ENCODE measurements around the gene PDXP.

Gene PDXP

GRCh38 chr22:37628830-37629229 is 29.7 kb upstream of the PDXP start:
- DNase-seq (ENCODE audit: low spot score) = no peak

DNA sequence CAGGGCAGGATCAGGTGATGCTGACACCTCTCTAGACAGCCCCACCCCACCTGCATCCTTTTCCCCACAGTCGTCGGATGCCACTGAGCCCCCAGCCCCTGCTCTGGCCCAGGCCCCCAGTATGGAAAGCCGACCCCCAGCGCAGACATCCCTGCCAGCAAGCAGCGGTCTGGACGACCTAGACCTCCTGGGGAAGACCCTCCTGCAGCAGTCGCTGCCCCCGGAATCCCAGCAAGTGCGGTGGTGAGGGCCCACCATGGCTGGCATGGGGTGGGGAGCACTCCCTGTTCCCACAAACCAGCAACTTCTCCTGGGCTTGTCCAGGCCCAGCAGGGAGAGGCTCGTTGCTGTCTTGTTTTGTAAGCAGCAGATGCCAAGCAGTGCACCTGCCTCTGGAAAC is 28.6 kb upstream of the PDXP start:
- no peak for DNase-seq (ENCODE audit: low spot score)

- DNase-seq (ENCODE audit: low spot score) = no peak
Observed at GRCh38 chr22:37630839-37631435, 27.6 kb upstream of the PDXP start.

DNA sequence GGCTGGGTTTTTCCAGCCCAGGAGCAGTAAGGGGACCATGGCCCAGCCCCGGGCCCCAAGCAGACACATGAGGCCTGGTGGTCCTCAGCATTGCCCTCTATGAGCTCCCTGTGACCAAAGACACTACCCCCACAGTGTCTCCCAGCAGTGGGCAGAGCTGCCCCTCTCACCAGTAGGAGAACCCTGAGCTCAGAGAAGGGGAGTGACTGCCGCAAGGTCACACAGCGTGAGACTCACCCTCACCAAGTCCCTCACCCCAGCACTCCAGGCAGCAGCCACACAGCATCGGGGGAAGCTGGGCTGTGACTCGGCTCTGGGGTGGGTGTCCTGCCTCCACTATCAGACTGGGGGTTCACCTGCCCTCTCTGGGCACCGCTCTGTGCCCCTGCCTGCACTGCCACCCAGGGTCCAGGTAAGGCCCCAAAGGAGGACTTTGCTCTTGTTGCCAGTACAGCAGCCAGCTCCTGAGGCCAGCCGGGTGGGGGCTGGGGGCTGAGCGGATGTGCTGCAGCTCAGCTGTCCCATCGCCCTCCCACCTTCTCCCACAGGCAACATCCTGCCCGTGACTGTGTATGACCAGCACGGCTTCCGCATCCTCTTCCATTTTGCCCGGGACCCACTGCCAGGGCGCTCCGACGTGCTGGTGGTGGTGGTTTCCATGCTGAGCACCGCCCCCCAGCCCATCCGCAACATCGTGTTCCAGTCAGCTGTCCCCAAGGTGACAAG is 26.9 kb upstream of the PDXP start:
- DNase-seq (ENCODE audit: low spot score) = no peak

DNA sequence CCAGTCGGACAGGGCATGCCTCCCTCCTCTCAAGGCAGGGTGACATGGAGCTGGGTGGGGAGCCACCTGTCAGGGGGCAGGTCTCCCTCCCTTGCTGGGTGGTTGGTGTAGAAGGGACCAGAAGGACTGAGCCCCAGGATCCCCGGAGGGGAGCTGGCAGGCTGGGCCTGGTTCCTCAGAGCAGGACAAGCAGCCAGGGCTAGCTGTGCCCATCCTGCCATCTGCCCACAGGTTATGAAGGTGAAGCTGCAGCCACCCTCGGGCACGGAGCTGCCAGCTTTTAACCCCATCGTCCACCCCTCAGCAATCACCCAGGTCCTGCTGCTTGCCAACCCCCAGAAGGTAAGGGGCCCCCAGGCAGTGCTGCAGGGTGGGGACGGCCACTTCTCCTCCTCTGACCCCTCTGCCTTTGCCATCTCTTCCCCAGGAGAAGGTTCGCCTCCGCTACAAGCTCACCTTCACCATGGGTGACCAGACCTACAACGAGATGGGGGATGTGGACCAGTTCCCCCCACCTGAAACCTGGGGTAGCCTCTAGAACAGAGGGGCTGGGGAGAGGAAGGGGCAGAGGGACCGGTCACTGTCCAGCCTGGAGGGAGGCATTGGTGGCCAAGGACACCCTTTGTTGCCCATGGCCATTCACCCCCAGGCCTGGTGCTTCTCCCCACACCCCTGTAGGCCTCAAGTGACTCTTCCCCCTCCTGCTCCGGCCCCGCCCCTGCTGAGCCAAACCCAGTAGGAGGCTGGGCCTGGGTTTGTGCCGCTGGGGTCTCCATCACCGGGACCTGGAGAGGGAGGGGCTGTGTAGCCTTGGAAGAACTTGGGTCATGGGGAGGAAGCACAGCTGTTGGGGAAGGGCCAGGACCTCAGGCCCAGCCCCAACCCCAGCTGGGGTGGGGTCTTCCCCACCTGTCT is 26.1 kb upstream of the PDXP start:
- no peak for DNase-seq (ENCODE audit: low spot score)

- DNase-seq (ENCODE audit: low spot score) = no peak
Observed at GRCh38 chr22:37633089-37633624, 25.4 kb upstream of the PDXP start.

- DNase-seq (ENCODE audit: low spot score) = peak; percentile 93
Observed at GRCh38 chr22:37633625-37634416, 24.7 kb upstream of the PDXP start.

DNA sequence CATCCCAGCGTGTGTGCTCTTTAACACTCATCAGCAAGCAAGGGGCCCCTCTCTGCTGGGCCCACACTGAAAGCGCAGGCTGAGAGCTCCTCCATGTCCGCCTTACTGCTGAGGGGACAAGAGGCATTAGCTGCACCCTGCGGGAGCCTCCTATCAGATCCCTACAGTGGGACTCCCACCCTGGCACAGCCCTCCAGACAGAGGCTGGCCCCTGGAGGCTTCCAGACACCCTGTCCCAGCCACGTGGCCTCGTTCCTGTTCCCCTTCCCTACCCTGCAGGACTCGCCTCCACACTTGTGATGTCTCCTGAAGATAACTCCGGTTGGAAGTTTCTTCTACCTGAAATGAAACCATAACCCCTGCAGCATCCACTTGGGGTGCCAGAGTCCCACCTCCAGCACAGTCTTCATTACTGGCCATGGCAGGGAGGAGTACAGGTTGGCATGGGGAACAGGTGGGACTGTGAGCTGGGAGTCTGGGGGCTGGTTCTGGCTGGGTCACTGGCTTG is 24.1 kb upstream of the PDXP start:
- no peak for DNase-seq (ENCODE audit: low spot score)

- DNase-seq (ENCODE audit: low spot score) = no peak
Observed at GRCh38 chr22:37635157-37635556, 23.4 kb upstream of the PDXP start.

GRCh38 chr22:37636186-37636948 is 22.2 kb upstream of the PDXP start:
- no peak for DNase-seq (ENCODE audit: low spot score)

DNA sequence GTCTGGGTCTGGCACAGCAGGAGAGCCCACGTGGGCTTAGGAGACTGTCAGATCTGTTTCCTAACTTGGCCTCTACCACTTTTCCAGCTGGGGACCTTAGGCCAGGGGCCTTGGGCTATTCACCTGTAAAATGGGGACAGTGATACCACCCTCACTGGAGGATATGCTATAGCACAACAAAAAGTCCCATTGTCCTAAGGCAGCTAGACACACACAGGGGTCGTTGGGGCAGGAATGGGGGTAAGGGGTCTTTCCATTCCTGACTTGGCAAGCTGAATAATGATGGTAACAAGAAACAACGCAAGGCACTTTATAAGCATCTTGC is 21.6 kb upstream of the PDXP start:
- DNase-seq (ENCODE audit: low spot score) = no peak

GRCh38 chr22:37638391-37639069 is 20.0 kb upstream of the PDXP start:
- no peak for DNase-seq (ENCODE audit: low spot score)

GRCh38 chr22:37639070-37639760 is 19.3 kb upstream of the PDXP start, which contains the start of gene SH3BP1:
SH3BP1 (plus strand) TSS chr22:37639669; CDS start chr22:37639788, 119 bp downstream.
- peak; percentile 71 for DNase-seq (ENCODE audit: low spot score)

- DNase-seq (ENCODE audit: low spot score) = peak; percentile 9
Observed at GRCh38 chr22:37639771-37640590, 18.5 kb upstream of the PDXP start.

GRCh38 chr22:37640591-37641560 is 17.6 kb upstream of the PDXP start:
- no peak for DNase-seq (ENCODE audit: low spot score)

GRCh38 chr22:37641561-37641949 is 17.0 kb upstream of the PDXP start:
- no peak for DNase-seq (ENCODE audit: low spot score)

DNA sequence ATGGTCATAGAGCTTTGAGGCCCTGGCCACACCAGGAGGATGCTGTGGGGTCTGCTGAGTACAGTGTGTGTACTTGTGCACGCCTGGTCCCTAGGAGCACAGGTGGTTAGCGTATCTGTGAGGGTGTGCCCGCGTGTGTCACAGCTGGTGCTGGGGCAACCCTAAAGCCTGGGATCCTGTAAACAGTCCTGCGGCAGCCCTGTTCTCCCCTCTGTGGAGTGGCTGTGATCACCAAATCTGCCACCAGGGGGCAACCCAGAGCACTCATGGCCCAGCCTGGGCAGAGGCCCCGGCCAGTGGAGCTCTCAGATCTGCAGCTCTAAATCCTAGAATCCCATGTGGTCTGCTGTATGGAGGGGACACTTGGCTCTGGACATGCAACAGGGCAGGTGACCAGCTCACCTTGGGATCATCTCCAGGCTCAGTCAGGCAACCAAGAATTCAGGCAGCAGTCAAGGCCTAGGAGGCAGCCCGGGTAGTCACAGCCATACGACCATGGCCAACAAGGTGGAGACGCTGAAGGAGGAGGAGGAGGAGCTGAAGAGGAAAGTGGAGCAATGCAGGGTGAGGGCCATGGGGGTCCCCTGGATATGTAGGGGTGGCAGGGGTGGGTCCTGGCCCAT is 15.2 kb upstream of the PDXP start:
- peak; percentile 92 for DNase-seq (ENCODE audit: low spot score)
